Daoy (cell line): Measurements from ENCODE around the gene ARRDC2. TPM values are rescaled to one million over a fixed set of nuclear protein-coding genes. Genes with fewer than 3 reads are reported as not detected.
"Not testable (repeated sequence)": the region's sequence is repeated elsewhere in the genome, so short reads cannot be mapped to it uniquely, and the experiment has no call there.

Experiments
- DNase-seq: peaks from one replicate; pipeline ENCODE4 v3.0.0-alpha.2; 2015; ENCODE audit warnings: low read depth
- total RNA-seq: library from RNA; depleted of rRNA; stranded (reverse); fragments of >200 nt; shearing (Covaris generic); gene quantifications from 2 replicates; pipeline ENCODE4 v1.2.3, GENCODE V29; 2014

ARRDC2 gene
- total RNA-seq, 1 experiment from 2014 or later = 35.7 TPM

GRCh38 chr19:17989425-17990094, 18.4 kb upstream of the ARRDC2 start:
- no peak for DNase-seq

- DNase-seq = no peak
Observed at GRCh38 chr19:17993076-17993813, 14.7 kb upstream of the ARRDC2 start.

GRCh38 chr19:17996826-17997316, 11.1 kb upstream of the ARRDC2 start:
- peak; percentile 84 for DNase-seq

- peak; percentile 41 for DNase-seq
Observed at GRCh38 chr19:17997969-17998826, 9.8 kb upstream of the ARRDC2 start.

- DNase-seq = no peak
Observed at GRCh38 chr19:17998827-17999150, 9.2 kb upstream of the ARRDC2 start.

GRCh38 chr19:17999684-18000479, 8.1 kb upstream of the ARRDC2 start:
- no peak for DNase-seq

- DNase-seq = no peak
Observed at GRCh38 chr19:18000480-18000914, 7.5 kb upstream of the ARRDC2 start.

- peak; percentile 96 for DNase-seq
Observed at GRCh38 chr19:18000915-18001776, 6.8 kb upstream of the ARRDC2 start.

- peak; percentile 38 for DNase-seq
Observed at GRCh38 chr19:18001777-18002345, 6.1 kb upstream of the ARRDC2 start.

- no peak for DNase-seq
Observed at GRCh38 chr19:18002347-18002850, 5.6 kb upstream of the ARRDC2 start.

GRCh38 chr19:18005750-18006149, 2.2 kb upstream of the ARRDC2 start:
- DNase-seq = not testable (repeated sequence)

GRCh38 chr19:18007044-18007916, 690 bp upstream of the ARRDC2 start:
- DNase-seq = peak; percentile 88

GRCh38 chr19:18008814-18009213, 844 bp downstream of the ARRDC2 start:
- DNase-seq = no peak

- DNase-seq = peak; percentile 83
Observed at GRCh38 chr19:18009412-18010066, 1.6 kb downstream of the ARRDC2 start.

GRCh38 chr19:18010149-18010548, 2.2 kb downstream of the ARRDC2 start:
- DNase-seq = no peak

GRCh38 chr19:18013210-18014111, 5.5 kb downstream of the ARRDC2 start:
- DNase-seq = no peak

GRCh38 chr19:18014197-18014596, 6.2 kb downstream of the ARRDC2 start:
- DNase-seq = no peak
